WTC11 (cell line): ENCODE results near the gene NEURL1B.

Experiments used
- ARID4B ChIP-seq: sonication (generic); formaldehyde crosslinking; IDR thresholded peaks from 2 replicates; pipeline ENCODE4 v1.8.0; 2023; ENCODE audit warnings: missing genetic modification reagents, mild to moderate bottlenecking, borderline replicate concordance
- ATF2 ChIP-seq: sonication (generic); formaldehyde crosslinking; IDR thresholded peaks from 2 replicates; pipeline ENCODE4 v1.8.1; 2022; ENCODE audit warnings: low read depth, missing genetic modification reagents, borderline replicate concordance
- ATF3 ChIP-seq: sonication (generic); formaldehyde crosslinking; conservative IDR thresholded peaks from 2 replicates; pipeline ENCODE4 v1.8.1; 2022; ENCODE audit warnings: mild to moderate bottlenecking, missing genetic modification reagents
- CTCF ChIP-seq: fragments of 200-600 bp; IDR thresholded peaks from 2 replicates; pipeline ENCODE4 v1.8.0; 2022; ENCODE audit warnings: antibody characterized with exemption
- E2F1 ChIP-seq: sonication (generic); formaldehyde crosslinking; IDR thresholded peaks from 2 replicates; pipeline ENCODE4 v1.8.0; 2022; ENCODE audit warnings: mild to moderate bottlenecking, missing genetic modification reagents
- ETV6 ChIP-seq: sonication (generic); formaldehyde crosslinking; IDR thresholded peaks from 2 replicates; pipeline ENCODE4 v1.8.1; 2022; ENCODE audit warnings: mild to moderate bottlenecking, missing genetic modification reagents
- FOXP4 ChIP-seq: sonication (generic); formaldehyde crosslinking; IDR thresholded peaks from 2 replicates; pipeline ENCODE4 v1.8.0; 2022; ENCODE audit warnings: mild to moderate bottlenecking, missing genetic modification reagents
- GABPB1 ChIP-seq: sonication (generic); formaldehyde crosslinking; IDR thresholded peaks from 2 replicates; pipeline ENCODE4 v1.8.1; 2023; ENCODE audit warnings: mild to moderate bottlenecking, missing genetic modification reagents
- HMGXB4 ChIP-seq: sonication (generic); formaldehyde crosslinking; IDR thresholded peaks from 2 replicates; pipeline ENCODE4 v1.8.1; 2023; ENCODE audit warnings: mild to moderate bottlenecking, moderate library complexity, missing genetic modification reagents
- MLX ChIP-seq: sonication (generic); formaldehyde crosslinking; IDR thresholded peaks from 2 replicates; pipeline ENCODE4 v1.8.1; 2023; ENCODE audit warnings: mild to moderate bottlenecking, missing genetic modification reagents, moderate library complexity
- SP1 ChIP-seq: sonication (generic); formaldehyde crosslinking; conservative IDR thresholded peaks from 2 replicates; pipeline ENCODE4 v1.8.1; 2022; ENCODE audit warnings: missing genetic modification reagents
- TP53 ChIP-seq: sonication (generic); formaldehyde crosslinking; IDR thresholded peaks from 2 replicates; pipeline ENCODE4 v1.8.1; 2023; ENCODE audit warnings: mild to moderate bottlenecking, missing genetic modification reagents
- USF2 ChIP-seq: sonication (generic); formaldehyde crosslinking; IDR thresholded peaks from 2 replicates; pipeline ENCODE4 v1.8.1; 2023; ENCODE audit warnings: mild to moderate bottlenecking, missing genetic modification reagents, moderate library complexity
- ZNF121 ChIP-seq: sonication (generic); formaldehyde crosslinking; IDR thresholded peaks from 2 replicates; pipeline ENCODE4 v1.8.0; 2023; ENCODE audit warnings: missing genetic modification reagents

DNA sequence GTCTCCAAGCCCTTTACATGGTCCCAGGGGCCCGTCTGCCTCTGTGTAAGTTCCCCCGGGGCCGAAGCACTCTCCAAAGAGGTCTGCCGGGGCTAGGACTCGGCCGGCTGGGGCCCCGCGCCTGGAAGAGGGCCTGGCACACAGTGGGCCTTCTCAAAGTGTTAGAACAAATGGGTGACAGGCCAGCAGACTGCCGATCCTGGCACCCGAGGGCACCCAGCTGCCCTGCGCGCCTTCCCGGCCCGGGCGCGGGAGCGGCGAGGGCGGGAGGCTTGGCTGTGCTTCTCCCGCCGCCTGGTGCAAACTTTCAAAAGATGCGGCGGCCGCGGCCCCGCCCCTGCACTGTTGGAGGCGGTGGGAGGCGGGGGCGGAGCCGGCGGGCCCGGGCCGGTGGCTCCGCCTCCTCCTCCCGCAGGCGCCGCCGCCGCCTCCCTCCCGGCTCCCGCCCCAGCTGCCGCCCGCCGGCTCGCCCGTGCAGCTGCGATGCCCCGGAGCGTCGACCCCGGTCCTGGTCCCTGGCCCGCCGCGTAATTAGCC, at the start of gene NEURL1B:
- TF ChIP-seq MLX (CRISPR knock-in tag) (no peak), CTCF (no peak), ATF3 (CRISPR knock-in tag) (no peak), ZNF121 (CRISPR knock-in tag) (no peak), ARID4B (CRISPR knock-in tag) (no peak), HMGXB4 (CRISPR knock-in tag) (no peak), E2F1 (no peak), ATF2 (no peak), FOXP4 (CRISPR knock-in tag) (peak; percentile 27; the same call in 1 of the 2 replicates), SP1 (0 out of 2 replicates have a peak, but pooled peaks have one; percentile 59), ETV6 (CRISPR knock-in tag) (0 out of 2 replicates have a peak, but pooled peaks have one; percentile 38), USF2 (CRISPR knock-in tag) (no peak), TP53 (peak; percentile 6; the same call in 1 of the 2 replicates), GABPB1 (no peak)
